ENCODE measurements around the gene PTPRN2. TPM values are rescaled to one million over a fixed set of nuclear protein-coding genes. Genes with fewer than 3 reads are reported as not detected.
A peak's percentile ranks its signal among the peaks of the same experiment; 100 is the strongest.

Gene PTPRN2
- total and polyA plus RNA-seq, 8 donors = 12.2 to 49.2 (median 31.8) TPM

DNA sequence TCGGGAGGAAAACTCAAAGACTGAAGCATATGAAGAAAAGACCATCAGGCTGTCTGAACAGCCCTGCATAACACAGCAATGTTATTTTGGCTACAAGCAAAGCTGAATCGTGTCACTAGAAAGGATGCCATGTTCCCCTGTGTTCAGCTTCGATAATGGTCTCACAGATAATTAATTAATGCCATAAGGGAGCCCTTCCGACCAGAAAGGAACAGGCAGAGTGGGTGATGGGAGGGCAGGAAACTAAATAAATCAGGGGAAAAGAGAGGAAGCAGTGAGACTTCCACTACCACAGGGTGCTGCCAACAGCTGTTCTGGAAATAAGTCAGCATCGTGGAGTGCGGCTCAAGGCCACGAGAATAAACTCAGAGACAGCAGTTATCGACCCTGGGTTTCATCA is 3.2 kb downstream of the PTPRN2 start:
- Histone ChIP-seq H3K4me3 (no peak overlapping the region), H3K36me3 (no peaks in the 10 kb centered on the region), H3K4me1 (peaks cover 20 to 44% (median 42%) of the 10 kb centered on the region in 3 donors), H3K9me3 (no peaks in the 10 kb centered on the region), H3K27ac (peak overlapping the region in 1 of 4 donors; percentile 48), H3K27me3 (no peaks in the 10 kb centered on the region)
- WGBS, 2 donors = 40 to 46% methylated on average over 8 of the region's 8 CpGs
- TF ChIP-seq CTCF (IDR thresholded peaks at IDR 0.05) = no peak
- ATAC-seq = no peak
- intact Hi-C loops (cut with DNase I) = no loop called here
- FAIRE-seq = no peak
- no peak for DNase-seq

- no peaks in the 10 kb centered on the region for H3K27me3 ChIP-seq
Measured at GRCh38 chr7:158583810-158584209, 3.8 kb downstream of the PTPRN2 start.

GRCh38 chr7:158583143-158583542 is 4.5 kb downstream of the PTPRN2 start:
- Histone ChIP-seq H3K4me3 (no peak overlapping the region), H3K27me3 (no peaks in the 10 kb centered on the region), H3K36me3 (no peaks in the 10 kb centered on the region), H3K4me1 (peaks cover 20 to 44% (median 42%) of the 10 kb centered on the region in 3 donors), H3K27ac (peak overlapping the region in 1 of 4 donors; percentile 48), H3K9me3 (no peaks in the 10 kb centered on the region)
- intact Hi-C loops (cut with DNase I) = no loop called here
- DNase-seq = peak in 1 of 6 donors; percentile 35
- no peak for TF ChIP-seq CTCF (IDR thresholded peaks at IDR 0.05)
- FAIRE-seq = no peak
- WGBS, 2 donors = 48 to 53% methylated on average over 5 of the region's 5 CpGs
- no peak for ATAC-seq

More at GRCh38 chr7:158583810-158584209, 3.8 kb downstream of the PTPRN2 start:
- FAIRE-seq = no peak
- Histone ChIP-seq H3K9me3 (no peaks in the 10 kb centered on the region), H3K36me3 (no peaks in the 10 kb centered on the region), H3K4me3 (no peak overlapping the region), H3K4me1 (peaks cover 20 to 44% (median 42%) of the 10 kb centered on the region in 3 donors), H3K27ac (peak overlapping the region in 3 of 4 donors; percentile 22 to 48 (median 33))
- no peak for DNase-seq
- intact Hi-C loops (cut with DNase I) = no loop called here
- TF ChIP-seq CTCF (IDR thresholded peaks at IDR 0.05) = no peak
- no peak for ATAC-seq
- WGBS, 2 donors = 36 to 45% methylated on average over 6 of the region's 6 CpGs

DNA sequence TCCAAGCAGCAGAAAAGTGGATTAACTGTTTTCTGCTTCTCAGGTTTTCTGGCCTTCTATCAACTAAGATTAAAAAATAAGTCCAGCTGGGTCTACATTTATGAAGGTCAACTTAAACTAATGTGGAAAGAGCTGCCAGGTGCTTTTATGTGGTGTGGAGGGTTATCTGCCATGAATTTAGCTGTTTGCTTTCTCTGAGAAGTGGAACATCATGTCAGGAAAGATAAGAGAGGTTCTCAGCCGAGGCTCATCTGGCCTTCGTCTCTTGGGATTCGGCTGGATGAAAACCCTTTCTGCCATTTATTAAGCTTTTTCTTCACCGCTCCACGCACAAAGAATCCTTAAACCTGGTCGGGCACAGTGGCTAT is 5.5 kb downstream of the PTPRN2 start:
- ATAC-seq (peak; percentile 66 to 78 (median 74)), DNase-seq (peak in 2 of 6 donors; percentile 45 to 73), FAIRE-seq (no peak)
- H3K9me3 ChIP-seq = no peaks in the 10 kb centered on the region
- intact Hi-C loops (cut with DNase I) = no loop called here
- no peaks in the 10 kb centered on the region for H3K27me3 ChIP-seq
- no peak overlapping the region for H3K4me3 ChIP-seq
- H3K36me3 ChIP-seq = no peaks in the 10 kb centered on the region
- H3K27ac ChIP-seq = peak overlapping the region in 3 of 4 donors; percentile 53 to 87 (median 74)
- no peak for TF ChIP-seq CTCF (IDR thresholded peaks at IDR 0.05)
- peaks cover 20 to 44% (median 42%) of the 10 kb centered on the region in 3 donors for H3K4me1 ChIP-seq
- WGBS, 2 donors = 30 to 32% methylated on average over 6 of the region's 6 CpGs

DNA sequence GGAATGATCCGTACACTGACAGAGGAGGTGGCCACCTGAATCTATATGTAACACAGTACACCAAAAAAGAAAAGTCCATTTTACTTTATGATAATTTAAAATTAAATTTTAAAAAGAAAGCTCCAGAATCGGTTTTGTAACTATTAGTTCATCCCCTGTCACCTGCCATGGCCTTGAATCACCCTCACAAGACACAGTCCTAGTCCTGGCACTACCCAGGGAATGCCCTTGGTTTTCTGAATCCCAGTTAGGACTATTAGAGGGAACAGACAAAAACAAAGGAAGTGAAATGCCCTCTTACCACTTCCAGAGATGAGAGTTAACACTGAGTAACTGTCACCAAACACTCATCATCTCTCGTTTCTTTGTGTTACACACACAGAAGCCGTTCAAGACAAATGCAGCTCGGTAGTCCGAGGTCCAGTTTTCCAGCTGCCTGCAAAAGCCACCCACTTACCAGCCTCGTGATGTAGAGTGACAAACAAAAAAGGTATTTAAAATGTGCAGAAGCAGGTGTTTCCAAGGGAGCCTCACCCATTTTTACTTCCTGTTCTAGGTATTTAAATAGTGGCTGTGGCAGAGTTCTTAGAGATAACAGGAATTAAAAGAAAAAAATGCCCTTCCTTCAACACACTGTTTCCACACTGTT is 6.1 kb downstream of the PTPRN2 start:
- intact Hi-C loops (cut with DNase I) = no loop called here
- no peak for TF ChIP-seq CTCF (IDR thresholded peaks at IDR 0.05)
- Histone ChIP-seq H3K27me3 (no peaks in the 10 kb centered on the region), H3K36me3 (no peaks in the 10 kb centered on the region), H3K9me3 (no peaks in the 10 kb centered on the region), H3K4me3 (peak overlapping the region in 1 of 4 donors; percentile 4), H3K27ac (peak overlapping the region; percentile 53 to 87 (median 67)), H3K4me1 (peaks cover 20 to 44% (median 42%) of the 10 kb centered on the region in 3 donors)
- DNase-seq (peak in 4 of 6 donors; percentile 45 to 73 (median 52)), FAIRE-seq (no peak), ATAC-seq (peak; percentile 67 to 78 (median 76))
- WGBS, 2 donors = 13 to 25% methylated on average over 7 of the region's 7 CpGs
